GM21717 (cell line): ENCODE results near the gene CYP4X1.
"Not testable (repeated sequence)": the region's sequence is repeated elsewhere in the genome, so short reads cannot be mapped to it uniquely, and the experiment has no call there.

Source experiments
- ATAC-seq: cut with Tn5 transposase; IDR thresholded peaks from one replicate; pipeline ENCODE4 v1.9.1; 2021; ENCODE audit warnings: mild to moderate bottlenecking, moderate library complexity; ENCODE audit not compliant: unreplicated experiment

CYP4X1 gene

DNA sequence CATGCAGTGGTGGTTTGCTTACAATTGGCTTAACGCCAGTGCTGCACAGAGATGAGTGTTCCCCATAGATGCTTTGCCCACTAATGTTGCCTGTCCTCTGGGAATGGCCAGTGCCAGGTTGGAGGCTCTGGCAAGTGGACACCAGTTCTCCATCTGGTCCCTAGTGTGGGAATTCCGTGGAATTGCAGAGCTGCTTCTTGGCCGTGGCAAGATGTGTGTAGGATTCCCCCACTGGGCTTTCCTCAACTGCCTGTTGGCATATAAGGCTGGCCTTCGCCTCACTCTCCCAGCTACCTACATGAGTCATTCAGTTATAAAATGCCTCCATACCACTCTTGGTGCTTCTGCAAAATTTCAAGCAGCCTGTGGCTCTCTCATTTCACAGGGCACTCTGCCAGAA, 45.6 kb downstream of the CYP4X1 start:
- ATAC-seq, result not testable (repeated sequence)

DNA sequence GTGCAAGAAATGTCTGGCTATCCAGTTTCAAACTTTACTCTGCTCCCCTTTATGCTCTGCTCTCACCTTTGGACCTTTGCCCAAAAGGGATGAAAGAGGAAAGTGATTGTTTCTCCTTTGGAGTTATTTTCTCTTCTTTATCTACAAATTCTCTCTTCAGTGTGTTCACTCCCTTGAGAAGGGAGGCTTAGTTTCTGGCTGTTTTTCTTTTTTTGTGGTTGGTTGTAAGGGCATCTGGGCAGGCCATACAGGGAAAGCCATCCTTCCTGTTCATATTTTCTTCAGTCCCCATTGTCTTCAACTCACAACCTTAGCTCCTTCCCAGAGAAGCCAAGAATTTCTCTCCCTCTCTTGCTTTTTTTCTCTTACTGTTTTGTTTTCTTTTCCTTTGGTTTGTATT, 46.0 kb downstream of the CYP4X1 start:
- not testable (repeated sequence) for ATAC-seq

DNA sequence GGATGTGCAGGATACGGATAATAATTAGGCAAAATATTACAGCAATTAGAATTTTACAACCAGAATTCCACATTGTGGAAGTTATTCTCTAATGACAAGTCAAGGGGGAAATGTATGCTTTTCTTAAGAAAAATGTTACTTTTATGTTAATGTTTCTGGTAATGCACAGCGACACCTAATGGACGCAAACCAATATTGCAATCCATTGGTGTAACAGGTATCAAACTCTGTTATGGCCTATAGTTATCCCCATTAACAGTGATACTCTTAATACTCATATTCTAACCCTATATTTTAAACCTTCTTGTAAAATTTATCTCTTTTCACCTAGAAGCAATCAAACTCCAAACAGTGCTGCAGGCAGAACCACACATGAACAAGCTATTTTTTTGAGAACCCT, 65.9 kb downstream of the CYP4X1 start:
- ATAC-seq, result not testable (repeated sequence)

DNA sequence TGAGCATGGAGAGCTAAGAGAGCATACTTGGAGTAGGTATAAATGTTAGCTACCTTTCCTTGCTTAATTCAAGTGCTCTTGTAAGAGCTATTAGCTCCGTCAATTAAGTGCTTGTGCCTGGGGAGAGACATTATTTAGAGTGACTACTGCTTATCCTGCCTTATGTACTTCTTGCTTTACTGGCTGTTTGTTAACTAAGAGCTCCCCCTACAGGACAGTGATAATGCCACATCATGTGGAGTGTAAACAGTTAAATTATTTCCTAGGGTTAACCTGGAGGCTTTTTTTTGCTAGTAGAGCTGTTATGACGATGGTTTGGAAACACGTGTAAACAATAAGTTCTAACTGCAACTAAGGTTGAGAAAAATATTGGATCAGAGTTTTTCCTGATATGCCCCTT, 68.0 kb downstream of the CYP4X1 start:
- ATAC-seq, result not testable (repeated sequence)
